H54 (cell line): ENCODE data around the gene NDUFB10.

ENCODE experiments used
- DNase-seq: peaks from one replicate; pipeline ENCODE4 v3.0.0; 2011; ENCODE audit warnings: low spot score, mixed read lengths; ENCODE audit not compliant: insufficient read length
- FAIRE-seq: peaks from 3 replicates; lab custom pipeline; 2011; peaks lifted over from hg19 to GRCh38; lab: Jason Lieb, UNC
- POLR2A ChIP-seq: IDR thresholded peaks from 2 replicates; pipeline ENCODE4 v1.6.1; 2011; ENCODE audit warnings: low read depth, mild to moderate bottlenecking, low read length

NDUFB10 gene

DNA sequence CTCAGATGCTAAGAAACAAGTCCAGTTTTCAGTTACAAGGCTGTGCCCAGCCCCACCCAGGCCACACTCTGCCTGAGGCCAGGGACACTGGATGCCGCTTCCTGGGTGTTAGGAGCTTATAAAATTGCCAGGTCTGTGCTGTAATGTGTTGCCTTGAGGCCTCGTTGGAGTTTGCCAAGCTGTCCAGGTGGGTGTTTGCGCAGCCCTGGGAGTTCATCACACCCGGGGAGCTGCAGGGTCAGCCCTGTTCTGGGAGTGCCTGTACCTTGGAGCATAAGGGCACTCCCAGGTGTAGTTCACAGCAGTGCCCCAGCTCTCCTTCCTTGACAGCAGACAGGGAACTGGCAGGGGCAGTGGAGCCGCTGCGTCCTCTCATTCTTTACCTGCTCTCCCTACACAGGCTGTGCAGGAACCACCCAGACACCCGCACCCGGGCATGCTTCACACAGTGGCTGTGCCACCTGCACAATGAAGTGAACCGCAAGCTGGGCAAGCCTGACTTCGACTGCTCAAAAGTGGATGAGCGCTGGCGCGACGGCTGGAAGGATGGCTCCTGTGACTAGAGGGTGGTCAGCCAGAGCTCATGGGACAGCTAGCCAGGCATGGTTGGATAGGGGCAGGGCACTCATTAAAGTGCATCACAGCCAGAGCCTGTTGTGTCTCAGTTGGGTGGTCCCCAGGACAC lies 26.3 kb downstream of the NDUFB10 start:
- DNase-seq (no peak), FAIRE-seq (no peak)
- no peak for TF ChIP-seq POLR2A

DNA sequence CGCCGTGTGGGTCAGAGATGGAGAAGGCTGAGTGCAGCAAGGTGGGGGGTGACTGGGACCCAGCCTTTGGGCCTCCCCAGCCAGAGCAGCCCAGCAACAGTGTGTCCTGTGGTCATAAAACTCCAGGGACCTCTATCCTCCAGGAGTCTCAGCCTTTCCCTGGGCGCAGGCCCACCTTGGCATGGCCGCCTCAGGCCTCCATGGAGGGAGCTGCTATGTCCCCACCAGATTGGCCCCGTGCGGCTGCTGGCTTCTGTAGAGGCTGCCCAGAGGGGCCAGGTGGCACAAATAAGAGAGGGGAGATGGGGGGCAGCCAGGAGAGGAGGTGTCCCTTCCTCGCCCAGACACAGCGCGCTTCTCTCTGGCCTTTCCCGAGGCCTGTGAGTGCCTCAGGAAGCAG lies 27.9 kb downstream of the NDUFB10 start:
- no peak for DNase-seq
- no peak for FAIRE-seq
- TF ChIP-seq POLR2A: no peak

DNA sequence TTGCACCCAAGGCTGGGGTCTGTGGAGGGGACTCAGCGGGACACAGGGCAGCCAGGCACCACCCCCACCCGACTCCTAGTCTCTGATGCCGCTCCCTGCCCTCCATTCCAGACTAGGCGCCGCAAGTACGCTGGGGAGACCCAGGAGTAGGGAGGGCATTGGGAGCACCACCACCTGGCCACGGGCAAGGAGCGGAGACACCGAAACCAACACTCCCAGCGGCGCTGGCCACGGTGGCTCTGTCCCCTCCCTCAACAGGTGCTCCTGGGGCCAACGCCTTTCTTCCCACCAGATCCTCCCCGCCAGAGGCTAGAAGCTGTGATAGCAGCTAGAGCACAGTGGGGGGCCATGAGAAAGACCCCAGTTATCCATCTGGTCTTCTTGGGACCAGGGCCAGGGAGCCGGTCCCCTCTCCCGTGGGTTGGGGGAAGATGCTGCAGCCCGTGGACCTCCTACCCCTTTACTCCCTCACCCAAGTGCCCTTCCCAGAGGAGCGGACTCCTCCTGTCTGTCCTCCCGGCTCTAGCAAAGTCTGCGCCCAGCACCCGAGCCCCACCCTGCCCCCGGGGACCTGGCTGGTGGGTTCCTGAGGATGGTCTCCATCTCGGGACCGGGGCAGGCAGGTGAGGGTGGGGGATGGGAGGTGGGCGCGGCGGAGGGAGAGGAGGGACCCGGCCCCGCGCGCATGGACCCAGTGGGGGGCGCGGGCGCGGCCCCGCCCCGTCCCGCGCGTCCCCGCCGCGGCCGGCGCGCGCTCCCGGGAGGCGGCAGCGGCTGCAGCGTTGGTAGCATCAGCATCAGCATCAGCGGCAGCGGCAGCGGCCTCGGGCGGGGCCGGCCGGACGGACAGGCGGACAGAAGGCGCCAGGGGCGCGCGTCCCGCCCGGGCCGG lies 30.1 kb downstream of the NDUFB10 start, which contains the start of gene SYNGR3:
TSS of gene SYNGR3 (plus strand) at position 762 of the 892 bp plus-strand sequence. CDS start 133 bp downstream, outside the sequence.
- no peak for FAIRE-seq
- TF ChIP-seq POLR2A: 0 out of 2 replicates have a peak, but pooled peaks have one; percentile 21
- DNase-seq: no peak

GRCh38 chr16:1990101-1990350 lies 30.7 kb downstream of the NDUFB10 start:
- no peak for TF ChIP-seq POLR2A
- DNase-seq: no peak
- no peak for FAIRE-seq

- no peak for TF ChIP-seq POLR2A
- FAIRE-seq (no peak), DNase-seq (no peak)
Measured at GRCh38 chr16:1990351-1991134, 31.2 kb downstream of the NDUFB10 start.

DNA sequence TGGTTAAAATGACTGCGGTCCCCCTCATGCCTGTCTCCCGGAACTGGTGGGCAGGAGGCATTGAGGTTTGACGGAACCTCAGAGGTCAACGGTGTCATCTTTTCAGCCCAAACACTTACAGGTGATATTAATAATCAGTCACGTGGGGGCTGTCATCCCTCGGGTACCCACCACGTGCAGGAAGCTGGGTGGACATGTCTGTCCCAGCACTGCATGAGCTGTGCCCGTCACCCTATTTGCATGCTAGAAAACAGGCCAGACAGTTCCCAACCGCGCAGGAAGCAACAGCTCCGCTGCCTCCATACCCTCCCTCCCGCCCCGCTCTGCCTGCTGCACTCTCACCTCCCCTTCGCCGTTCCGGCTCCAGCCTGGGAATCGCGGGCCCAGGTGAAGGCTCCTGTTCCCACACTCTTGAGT lies 31.8 kb downstream of the NDUFB10 start:
- DNase-seq (no peak), FAIRE-seq (no peak)
- TF ChIP-seq POLR2A: no peak

- FAIRE-seq: no peak
- no peak for TF ChIP-seq POLR2A
- DNase-seq: no peak
Measured at GRCh38 chr16:1991588-1991947, 32.2 kb downstream of the NDUFB10 start.

DNA sequence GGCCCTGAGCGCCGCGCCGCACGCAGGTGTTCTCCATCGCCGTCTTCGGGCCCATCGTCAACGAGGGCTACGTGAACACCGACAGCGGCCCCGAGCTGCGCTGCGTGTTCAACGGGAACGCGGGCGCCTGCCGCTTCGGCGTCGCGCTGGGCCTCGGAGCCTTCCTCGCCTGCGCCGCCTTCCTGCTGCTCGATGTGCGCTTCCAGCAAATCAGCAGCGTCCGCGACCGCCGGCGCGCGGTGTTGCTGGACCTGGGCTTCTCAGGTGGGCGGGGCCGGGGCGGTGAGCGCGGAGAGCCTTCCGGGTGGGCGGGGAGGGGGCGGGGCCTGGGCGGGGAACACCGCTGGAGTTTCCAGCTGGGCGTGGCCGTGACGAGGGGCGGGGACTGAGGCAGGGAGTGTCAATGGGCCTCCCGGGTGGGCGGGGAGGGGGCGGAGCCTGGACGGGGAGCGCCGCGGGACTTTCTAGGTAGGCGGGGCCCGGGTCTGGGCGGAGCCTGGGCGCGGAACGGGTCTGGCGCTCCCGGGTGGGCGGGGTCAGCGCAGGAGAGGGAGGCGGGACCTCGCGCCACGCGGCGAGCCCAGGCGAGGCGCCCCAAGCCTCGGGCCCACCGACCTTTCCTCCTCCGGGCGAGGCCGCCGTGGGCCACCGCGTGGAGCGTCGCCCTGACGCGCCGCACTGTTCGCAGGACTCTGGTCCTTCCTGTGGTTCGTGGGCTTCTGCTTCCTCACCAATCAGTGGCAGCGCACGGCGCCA lies 32.8 kb downstream of the NDUFB10 start:
- TF ChIP-seq POLR2A: no peak
- no peak for FAIRE-seq
- DNase-seq: no peak

DNA sequence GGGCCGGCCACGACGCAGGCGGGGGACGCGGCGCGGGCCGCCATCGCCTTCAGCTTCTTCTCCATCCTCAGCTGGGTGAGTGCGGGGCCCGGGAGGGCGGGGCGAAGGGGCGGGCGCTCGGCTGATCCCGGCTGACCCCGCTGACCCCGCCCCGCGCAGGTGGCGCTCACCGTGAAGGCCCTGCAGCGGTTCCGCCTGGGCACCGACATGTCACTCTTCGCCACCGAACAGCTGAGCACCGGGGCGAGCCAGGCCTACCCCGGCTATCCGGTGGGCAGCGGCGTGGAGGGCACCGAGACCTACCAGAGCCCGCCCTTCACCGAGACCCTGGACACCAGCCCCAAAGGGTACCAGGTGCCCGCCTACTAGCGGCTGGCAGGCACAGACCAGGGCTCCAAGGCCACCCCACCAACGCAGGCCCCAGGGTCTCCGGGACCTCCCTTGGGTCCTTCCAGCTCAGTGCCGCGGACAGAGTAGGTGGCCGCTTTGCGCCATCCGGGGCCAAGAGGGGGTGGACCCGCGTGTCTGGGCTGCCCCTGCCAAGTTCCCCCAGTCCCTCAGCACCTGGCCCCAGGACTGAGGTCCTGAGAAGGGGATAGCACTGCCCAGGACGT lies 33.5 kb downstream of the NDUFB10 start:
- TF ChIP-seq POLR2A: no peak
- DNase-seq: no peak
- FAIRE-seq: no peak

GRCh38 chr16:1993731-1994131 lies 34.4 kb downstream of the NDUFB10 start:
- DNase-seq: no peak

GRCh38 chr16:1997494-1998359 lies 38.4 kb downstream of the NDUFB10 start:
- DNase-seq: no peak

More at GRCh38 chr16:1993731-1994131, 34.4 kb downstream of the NDUFB10 start:
- peak; percentile 23 for FAIRE-seq
- TF ChIP-seq POLR2A: no peak

GRCh38 chr16:1998360-1998835 lies 39.1 kb downstream of the NDUFB10 start:
- FAIRE-seq: no peak
- no peak for DNase-seq
- no peak for TF ChIP-seq POLR2A

More at GRCh38 chr16:1997494-1998359, 38.4 kb downstream of the NDUFB10 start:
- FAIRE-seq: no peak
- TF ChIP-seq POLR2A: no peak
